Sigmoid colon (tissue), 3 donors: Measurements from ENCODE around the gene MICAL2.

Experiments used
- POLR2A ChIP-seq, 2 donors: fragments of 450-650 bp; IDR thresholded peaks; one replicate each; pipeline ENCODE4 v1.6.1; 2016; ENCODE audit warnings: antibody characterized with exemption in 2 of 2, mild to moderate bottlenecking in 2 of 2, moderate library complexity in 2 of 2
- TF ChIP-seq, protein P1 (sequence below), 4 experiments: fragments of 450-650 bp in 3 of 4; fragments of 200-600 bp in 1 of 4; IDR thresholded peaks; one replicate each; pipeline ENCODE4 v1.5.1; 2016 to 2019; ENCODE audit warnings: antibody characterized with exemption in 4 of 4, mild to moderate bottlenecking in 3 of 4, moderate library complexity in 2 of 4

GRCh38 chr11:12225046-12225739 is 114.8 kb downstream of the MICAL2 start:
- TF ChIP-seq, protein P1, sequence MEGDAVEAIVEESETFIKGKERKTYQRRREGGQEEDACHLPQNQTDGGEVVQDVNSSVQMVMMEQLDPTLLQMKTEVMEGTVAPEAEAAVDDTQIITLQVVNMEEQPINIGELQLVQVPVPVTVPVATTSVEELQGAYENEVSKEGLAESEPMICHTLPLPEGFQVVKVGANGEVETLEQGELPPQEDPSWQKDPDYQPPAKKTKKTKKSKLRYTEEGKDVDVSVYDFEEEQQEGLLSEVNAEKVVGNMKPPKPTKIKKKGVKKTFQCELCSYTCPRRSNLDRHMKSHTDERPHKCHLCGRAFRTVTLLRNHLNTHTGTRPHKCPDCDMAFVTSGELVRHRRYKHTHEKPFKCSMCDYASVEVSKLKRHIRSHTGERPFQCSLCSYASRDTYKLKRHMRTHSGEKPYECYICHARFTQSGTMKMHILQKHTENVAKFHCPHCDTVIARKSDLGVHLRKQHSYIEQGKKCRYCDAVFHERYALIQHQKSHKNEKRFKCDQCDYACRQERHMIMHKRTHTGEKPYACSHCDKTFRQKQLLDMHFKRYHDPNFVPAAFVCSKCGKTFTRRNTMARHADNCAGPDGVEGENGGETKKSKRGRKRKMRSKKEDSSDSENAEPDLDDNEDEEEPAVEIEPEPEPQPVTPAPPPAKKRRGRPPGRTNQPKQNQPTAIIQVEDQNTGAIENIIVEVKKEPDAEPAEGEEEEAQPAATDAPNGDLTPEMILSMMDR (IDR thresholded peaks at IDR 0.05), result no peak
- no peak for TF ChIP-seq POLR2A (IDR thresholded peaks at IDR 0.05)
